HUES48 (cell line): Measurements from ENCODE around the gene LRRC30.

Source experiments
- H3K27ac ChIP-seq: one replicate; pipeline ENCODE4 v1.7.0; 2013; ENCODE audit warnings: low read depth, low read length, inconsistent platforms
- H3K27me3 ChIP-seq: 2 replicates; pipeline ENCODE4 v1.6.1; 2013; ENCODE audit warnings: mild to moderate bottlenecking, low read length; ENCODE audit not compliant: control insufficient read depth, insufficient read depth
- H3K36me3 ChIP-seq: 2 replicates; pipeline ENCODE4 v1.6.1; 2013; ENCODE audit warnings: low read length; ENCODE audit not compliant: control insufficient read depth, insufficient read depth
- H3K4me1 ChIP-seq: 2 replicates; pipeline ENCODE4 v1.6.1; 2013; ENCODE audit warnings: mild to moderate bottlenecking, low read length; ENCODE audit not compliant: control insufficient read depth, insufficient read depth
- H3K4me3 ChIP-seq: 2 replicates; pipeline ENCODE4 v1.5.1; 2013; ENCODE audit warnings: mild to moderate bottlenecking, low read depth, low read length
- H3K9ac ChIP-seq: 2 replicates; pipeline ENCODE4 v1.6.1; 2013; ENCODE audit warnings: mild to moderate bottlenecking, low read depth, low read length, moderate library complexity
- H3K9me3 ChIP-seq: 2 replicates; pipeline ENCODE4 v1.6.1; 2013; ENCODE audit warnings: low read length; ENCODE audit not compliant: control insufficient read depth, insufficient read depth

Gene LRRC30

GRCh38 chr18:7205346-7205745, 25.5 kb upstream of the LRRC30 start:
- H3K4me1 ChIP-seq, result peaks cover 5% of the 10 kb centered on the region
- H3K36me3 ChIP-seq, result no peaks in the 10 kb centered on the region
- H3K27ac ChIP-seq, result no peak overlapping the region
- H3K27me3 ChIP-seq, result no peaks in the 10 kb centered on the region
- no peak overlapping the region for H3K4me3 ChIP-seq
- no peak overlapping the region for H3K9ac ChIP-seq
- H3K9me3 ChIP-seq, result no peaks in the 10 kb centered on the region

DNA sequence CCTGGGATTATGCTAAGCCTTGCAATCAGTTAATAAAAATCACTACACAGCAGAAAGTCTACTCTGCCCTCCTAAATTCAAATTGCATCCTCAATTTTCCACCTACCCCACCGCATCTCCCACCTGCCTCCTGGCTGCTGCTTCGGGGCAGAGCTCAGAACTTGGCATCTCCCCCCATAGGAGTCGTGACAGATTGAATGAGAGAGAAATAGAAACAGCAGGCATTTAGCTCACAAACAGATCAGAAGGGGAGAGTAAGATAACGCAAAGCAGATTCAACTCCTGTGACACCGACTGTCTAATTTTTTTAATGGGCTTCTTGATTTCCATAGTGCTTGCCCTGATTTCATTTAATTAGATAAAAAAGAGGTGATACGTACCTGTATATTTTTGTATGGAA, 24.7 kb upstream of the LRRC30 start:
- Histone ChIP-seq H3K9ac (no peak overlapping the region), H3K36me3 (no peaks in the 10 kb centered on the region), H3K9me3 (no peaks in the 10 kb centered on the region), H3K4me3 (no peak overlapping the region), H3K27ac (no peak overlapping the region), H3K4me1 (peaks cover 5% of the 10 kb centered on the region), H3K27me3 (no peaks in the 10 kb centered on the region)

DNA sequence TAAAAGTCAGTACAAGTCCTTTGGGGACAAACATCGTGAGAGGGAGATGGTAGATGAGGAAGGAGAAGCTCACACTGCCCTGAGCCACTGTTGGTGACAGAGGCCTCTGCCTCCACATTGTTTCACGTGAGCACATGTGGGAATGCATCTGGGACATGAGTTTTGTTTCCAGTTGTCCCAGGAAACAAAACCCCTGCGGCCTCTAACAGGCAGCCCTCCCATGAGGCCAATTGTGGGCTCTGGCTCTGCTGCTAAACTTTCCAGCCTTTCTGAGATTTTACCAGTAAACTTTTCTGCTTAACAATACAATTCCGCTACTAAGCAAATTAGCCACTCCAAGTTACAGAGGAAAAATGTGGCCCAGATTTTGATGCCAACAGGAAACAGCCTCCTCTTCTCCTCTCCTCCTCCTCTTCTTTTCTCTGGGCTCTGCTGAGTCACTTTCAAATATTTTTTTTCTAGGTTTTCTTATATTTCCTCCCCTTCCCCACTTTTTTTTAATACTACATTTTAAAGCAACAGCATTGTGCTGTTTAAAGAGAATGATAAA, 23.4 kb upstream of the LRRC30 start:
- Histone ChIP-seq H3K4me3 (no peak overlapping the region), H3K27me3 (no peaks in the 10 kb centered on the region), H3K9me3 (no peaks in the 10 kb centered on the region), H3K4me1 (peaks cover 5% of the 10 kb centered on the region), H3K9ac (no peak overlapping the region), H3K36me3 (no peaks in the 10 kb centered on the region), H3K27ac (peak overlapping the region; percentile 17)

DNA sequence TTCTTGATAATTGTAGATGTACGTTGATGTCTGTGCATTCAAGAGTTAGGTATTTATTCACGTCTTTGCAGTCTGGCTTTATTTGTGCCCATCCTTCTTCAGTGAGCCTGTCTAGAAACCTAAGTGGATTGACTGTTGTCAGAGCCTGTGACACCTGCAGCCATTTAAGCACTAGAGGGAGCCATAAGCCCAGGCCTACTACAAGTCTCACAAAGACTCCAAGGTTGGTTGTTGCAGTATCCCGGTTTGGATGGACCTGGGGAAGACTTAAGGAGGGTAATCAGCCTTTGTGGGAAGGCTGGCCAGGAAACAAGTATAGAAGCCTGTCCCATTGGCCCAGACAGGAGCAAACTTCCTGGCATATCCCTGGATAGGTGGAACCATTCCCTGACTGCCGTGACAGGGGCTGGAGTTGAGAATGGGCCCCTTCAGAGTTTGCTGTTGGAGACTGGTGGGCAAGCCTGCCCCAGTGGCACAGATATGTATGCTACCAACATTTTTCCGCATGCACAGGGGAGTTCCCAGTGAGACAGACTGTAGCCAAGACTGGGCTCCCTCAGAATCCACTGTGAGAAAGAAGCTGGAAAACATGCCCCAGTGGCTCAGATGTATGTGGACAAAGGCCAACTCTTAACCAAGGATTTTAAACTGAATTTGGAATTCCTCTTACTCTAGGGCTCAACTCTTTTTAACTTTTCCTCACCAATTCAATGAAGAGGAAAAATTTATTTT, 9.3 kb upstream of the LRRC30 start:
- no peaks in the 10 kb centered on the region for H3K36me3 ChIP-seq
- H3K27ac ChIP-seq, result no peak overlapping the region
- no peaks in the 10 kb centered on the region for H3K4me1 ChIP-seq
- H3K9me3 ChIP-seq, result no peaks in the 10 kb centered on the region
- no peak overlapping the region for H3K9ac ChIP-seq
- H3K4me3 ChIP-seq, result no peak overlapping the region
- H3K27me3 ChIP-seq, result no peaks in the 10 kb centered on the region

GRCh38 chr18:7224198-7224597, 6.7 kb upstream of the LRRC30 start:
- Histone ChIP-seq H3K36me3 (no peaks in the 10 kb centered on the region), H3K27ac (no peak overlapping the region), H3K9ac (no peak overlapping the region), H3K27me3 (no peaks in the 10 kb centered on the region), H3K4me1 (no peaks in the 10 kb centered on the region), H3K9me3 (no peaks in the 10 kb centered on the region), H3K4me3 (no peak overlapping the region)

DNA sequence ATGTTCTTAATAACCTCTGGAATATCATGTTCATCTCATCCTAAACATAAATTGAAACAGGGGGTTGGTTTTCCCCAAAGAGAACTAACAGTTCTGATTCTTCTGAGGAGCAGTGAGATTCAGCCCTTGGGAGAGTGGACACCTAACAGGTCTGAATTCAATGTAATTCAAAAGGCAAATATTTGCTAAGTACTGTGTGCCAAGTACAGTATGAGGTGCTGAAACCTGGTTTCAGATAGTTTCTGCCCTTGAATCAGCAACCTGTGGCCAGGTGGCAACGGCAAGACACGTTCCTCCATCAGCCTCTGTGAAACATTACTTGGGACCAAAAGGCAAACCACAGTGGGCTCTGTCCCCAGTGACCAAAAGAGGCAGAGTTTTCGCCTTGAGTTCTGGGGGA, 1.3 kb downstream of the LRRC30 start:
- H3K4me3 ChIP-seq, result no peak overlapping the region
- H3K27ac ChIP-seq, result no peak overlapping the region
- H3K9ac ChIP-seq, result no peak overlapping the region
- no peaks in the 10 kb centered on the region for H3K27me3 ChIP-seq
- H3K4me1 ChIP-seq, result no peaks in the 10 kb centered on the region
- no peaks in the 10 kb centered on the region for H3K36me3 ChIP-seq
- no peaks in the 10 kb centered on the region for H3K9me3 ChIP-seq

GRCh38 chr18:7233134-7233810, 2.4 kb downstream of the LRRC30 start:
- H3K9ac ChIP-seq, result no peak overlapping the region

GRCh38 chr18:7234091-7234490, 3.2 kb downstream of the LRRC30 start:
- Histone ChIP-seq H3K9me3 (no peaks in the 10 kb centered on the region), H3K27ac (no peak overlapping the region), H3K4me1 (no peaks in the 10 kb centered on the region), H3K9ac (no peak overlapping the region), H3K27me3 (no peaks in the 10 kb centered on the region), H3K36me3 (no peaks in the 10 kb centered on the region), H3K4me3 (no peak overlapping the region)

More at GRCh38 chr18:7233134-7233810, 2.4 kb downstream of the LRRC30 start:
- H3K4me1 ChIP-seq, result no peaks in the 10 kb centered on the region
- no peak overlapping the region for H3K4me3 ChIP-seq
- no peaks in the 10 kb centered on the region for H3K27me3 ChIP-seq
- H3K27ac ChIP-seq, result no peak overlapping the region
- no peaks in the 10 kb centered on the region for H3K36me3 ChIP-seq
- H3K9me3 ChIP-seq, result no peaks in the 10 kb centered on the region

- no peak overlapping the region for H3K27ac ChIP-seq
- no peaks in the 10 kb centered on the region for H3K9me3 ChIP-seq
- no peaks in the 10 kb centered on the region for H3K27me3 ChIP-seq
- H3K4me3 ChIP-seq, result no peak overlapping the region
- H3K9ac ChIP-seq, result no peak overlapping the region
- H3K4me1 ChIP-seq, result no peaks in the 10 kb centered on the region
- H3K36me3 ChIP-seq, result no peaks in the 10 kb centered on the region
Measured at GRCh38 chr18:7234956-7235355, 4.1 kb downstream of the LRRC30 start.

DNA sequence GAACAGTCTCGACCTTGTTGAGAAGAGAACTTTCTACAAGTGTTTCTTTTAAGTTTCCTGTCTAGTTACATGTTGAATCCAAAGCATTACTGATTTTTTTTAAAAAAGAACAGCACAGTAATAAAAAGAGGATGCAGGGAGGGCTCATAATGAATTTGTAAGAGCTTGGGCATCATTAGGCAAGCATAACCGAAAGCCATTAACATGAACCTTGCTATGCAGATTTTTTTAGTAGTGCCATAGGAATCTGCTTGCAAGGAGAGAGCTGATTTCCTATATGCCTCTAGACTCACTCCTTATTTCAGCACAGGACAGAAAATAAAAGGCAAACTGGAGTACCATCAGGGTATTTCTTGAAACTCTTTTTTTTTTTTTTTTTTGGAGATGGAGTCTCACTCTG, 5.2 kb downstream of the LRRC30 start:
- no peak overlapping the region for H3K9ac ChIP-seq
- no peaks in the 10 kb centered on the region for H3K36me3 ChIP-seq
- H3K4me1 ChIP-seq, result no peaks in the 10 kb centered on the region
- H3K4me3 ChIP-seq, result no peak overlapping the region
- no peak overlapping the region for H3K27ac ChIP-seq
- H3K9me3 ChIP-seq, result 0 out of 2 replicates have a peak, but pooled peaks cover 5% of the 10 kb centered on the region
- no peaks in the 10 kb centered on the region for H3K27me3 ChIP-seq

DNA sequence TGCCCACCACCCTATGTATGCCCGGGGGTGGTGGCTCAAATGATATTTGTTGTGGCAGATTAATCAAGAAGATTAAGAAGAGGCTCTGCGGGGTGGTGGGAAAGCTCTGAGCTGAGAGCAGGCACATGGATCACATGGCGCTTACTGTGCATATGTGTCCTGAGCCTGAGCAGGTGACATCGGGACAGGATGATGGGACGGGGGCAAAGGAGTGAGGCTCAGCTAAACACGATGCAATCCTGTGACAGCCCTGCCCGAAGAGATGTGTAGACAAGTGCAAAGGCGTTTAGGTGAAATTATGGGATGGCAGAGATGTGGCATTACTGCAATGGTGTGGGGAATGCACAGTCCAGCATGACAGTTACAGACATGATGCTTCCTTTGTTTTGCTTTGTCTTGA, 6.0 kb downstream of the LRRC30 start:
- Histone ChIP-seq H3K27ac (no peak overlapping the region), H3K9me3 (0 out of 2 replicates have a peak, but pooled peaks cover 5% of the 10 kb centered on the region), H3K4me3 (no peak overlapping the region), H3K4me1 (no peaks in the 10 kb centered on the region), H3K27me3 (no peaks in the 10 kb centered on the region), H3K36me3 (no peaks in the 10 kb centered on the region), H3K9ac (no peak overlapping the region)
